ENCODE measurements around the gene LMBRD1.

Gene LMBRD1

GRCh38 chr6:69780585-69781178 is 16.1 kb downstream of the LMBRD1 start:
- TF ChIP-seq GATA2 (IDR thresholded peaks at IDR 0.05; ENCODE audit: low read depth, low read length) (no peak), GATA3 (IDR thresholded peaks at IDR 0.05; ENCODE audit: low read depth, low read length) (no peak)

- no peak for TF ChIP-seq GATA2 (IDR thresholded peaks at IDR 0.05; ENCODE audit: low read depth, low read length)
- no peak for TF ChIP-seq GATA3 (IDR thresholded peaks at IDR 0.05; ENCODE audit: low read depth, low read length)
Observed at GRCh38 chr6:69775941-69776340, 20.9 kb downstream of the LMBRD1 start.

GRCh38 chr6:69775585-69775849 is 21.3 kb downstream of the LMBRD1 start:
- TF ChIP-seq GATA3 (IDR thresholded peaks at IDR 0.05; ENCODE audit: low read depth, low read length) (no peak), GATA2 (IDR thresholded peaks at IDR 0.05; ENCODE audit: low read depth, low read length) (no peak)

- TF ChIP-seq GATA2 (IDR thresholded peaks at IDR 0.05; ENCODE audit: low read depth, low read length) (no peak), GATA3 (IDR thresholded peaks at IDR 0.05; ENCODE audit: low read depth, low read length) (no peak)
Observed at GRCh38 chr6:69774740-69775584, 21.8 kb downstream of the LMBRD1 start.

- TF ChIP-seq GATA3 (IDR thresholded peaks at IDR 0.05; ENCODE audit: low read depth, low read length): no peak
- no peak for TF ChIP-seq GATA2 (IDR thresholded peaks at IDR 0.05; ENCODE audit: low read depth, low read length)
Observed at GRCh38 chr6:69771158-69771906, 25.5 kb downstream of the LMBRD1 start.

GRCh38 chr6:69768664-69769063 is 28.1 kb downstream of the LMBRD1 start:
- no peak for TF ChIP-seq GATA3 (IDR thresholded peaks at IDR 0.05; ENCODE audit: low read depth, low read length)

GRCh38 chr6:69763763-69764162 is 33.0 kb downstream of the LMBRD1 start:
- no peak for TF ChIP-seq GATA2 (IDR thresholded peaks at IDR 0.05; ENCODE audit: low read depth, low read length)
- TF ChIP-seq GATA3 (IDR thresholded peaks at IDR 0.05; ENCODE audit: low read depth, low read length): no peak

GRCh38 chr6:69761853-69762252 is 35.0 kb downstream of the LMBRD1 start:
- no peak for TF ChIP-seq GATA3 (IDR thresholded peaks at IDR 0.05; ENCODE audit: low read depth, low read length)

GRCh38 chr6:69758214-69758613 is 38.6 kb downstream of the LMBRD1 start:
- no peak for TF ChIP-seq GATA2 (IDR thresholded peaks at IDR 0.05; ENCODE audit: low read depth, low read length)
- no peak for TF ChIP-seq GATA3 (IDR thresholded peaks at IDR 0.05; ENCODE audit: low read depth, low read length)

GRCh38 chr6:69756907-69757306 is 39.9 kb downstream of the LMBRD1 start:
- TF ChIP-seq GATA2 (IDR thresholded peaks at IDR 0.05; ENCODE audit: low read depth, low read length): no peak
- TF ChIP-seq GATA3 (IDR thresholded peaks at IDR 0.05; ENCODE audit: low read depth, low read length): no peak

GRCh38 chr6:69756366-69756765 is 40.4 kb downstream of the LMBRD1 start:
- TF ChIP-seq GATA2 (IDR thresholded peaks at IDR 0.05; ENCODE audit: low read depth, low read length) (no peak), GATA3 (IDR thresholded peaks at IDR 0.05; ENCODE audit: low read depth, low read length) (no peak)

- TF ChIP-seq GATA3 (IDR thresholded peaks at IDR 0.05; ENCODE audit: low read depth, low read length) (no peak), GATA2 (IDR thresholded peaks at IDR 0.05; ENCODE audit: low read depth, low read length) (no peak)
Observed at GRCh38 chr6:69735027-69735426, 61.8 kb downstream of the LMBRD1 start.

- TF ChIP-seq GATA2 (IDR thresholded peaks at IDR 0.05; ENCODE audit: low read depth, low read length): no peak
- TF ChIP-seq GATA3 (IDR thresholded peaks at IDR 0.05; ENCODE audit: low read depth, low read length): no peak
Observed at GRCh38 chr6:69732640-69733039, 64.2 kb downstream of the LMBRD1 start.

GRCh38 chr6:69732045-69732444 is 64.8 kb downstream of the LMBRD1 start:
- no peak for TF ChIP-seq GATA2 (IDR thresholded peaks at IDR 0.05; ENCODE audit: low read depth, low read length)
- TF ChIP-seq GATA3 (IDR thresholded peaks at IDR 0.05; ENCODE audit: low read depth, low read length): no peak

Data from SH-SY5Y (cell line).